ENCODE data around the gene DUSP1.

DNA sequence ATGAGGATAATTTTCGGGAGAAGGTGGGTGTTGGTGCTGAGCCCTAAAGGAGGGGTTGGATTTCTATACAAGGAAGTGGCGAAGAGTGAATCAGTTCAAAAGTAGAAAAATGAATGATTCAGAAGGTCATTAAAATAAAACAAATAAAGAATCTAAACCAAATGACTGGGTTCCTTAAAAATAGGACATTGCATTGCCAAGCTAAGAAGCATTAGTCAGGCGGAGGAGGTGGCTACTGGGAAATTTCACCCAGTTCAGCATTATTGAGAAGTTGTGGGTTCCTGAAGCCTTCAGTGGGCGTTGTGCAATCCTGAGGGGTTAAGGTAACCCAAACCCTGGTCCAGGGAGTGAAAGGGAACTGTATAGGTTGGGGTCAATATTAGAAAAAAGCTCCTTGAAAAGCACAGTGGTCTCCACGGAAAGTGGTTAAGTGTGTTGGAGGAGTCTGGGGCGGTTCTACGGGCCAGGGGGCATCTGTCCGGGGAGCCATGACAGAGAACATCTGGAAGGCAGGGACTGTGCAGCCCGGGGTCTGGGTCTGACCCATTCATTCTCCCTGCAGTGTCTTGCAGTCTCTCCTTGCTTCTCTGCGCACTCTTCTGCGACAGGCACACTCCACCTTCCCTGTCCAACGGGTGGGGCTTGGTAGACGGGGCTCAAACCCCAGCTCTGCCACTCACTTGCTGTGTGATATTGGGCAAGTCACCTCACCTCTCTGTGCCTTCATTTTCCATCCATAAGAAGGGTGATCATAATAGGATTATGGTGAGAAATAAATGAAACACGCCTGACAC, 27.6 kb upstream of the DUSP1 start:
- TF ChIP-seq, protein P1, sequence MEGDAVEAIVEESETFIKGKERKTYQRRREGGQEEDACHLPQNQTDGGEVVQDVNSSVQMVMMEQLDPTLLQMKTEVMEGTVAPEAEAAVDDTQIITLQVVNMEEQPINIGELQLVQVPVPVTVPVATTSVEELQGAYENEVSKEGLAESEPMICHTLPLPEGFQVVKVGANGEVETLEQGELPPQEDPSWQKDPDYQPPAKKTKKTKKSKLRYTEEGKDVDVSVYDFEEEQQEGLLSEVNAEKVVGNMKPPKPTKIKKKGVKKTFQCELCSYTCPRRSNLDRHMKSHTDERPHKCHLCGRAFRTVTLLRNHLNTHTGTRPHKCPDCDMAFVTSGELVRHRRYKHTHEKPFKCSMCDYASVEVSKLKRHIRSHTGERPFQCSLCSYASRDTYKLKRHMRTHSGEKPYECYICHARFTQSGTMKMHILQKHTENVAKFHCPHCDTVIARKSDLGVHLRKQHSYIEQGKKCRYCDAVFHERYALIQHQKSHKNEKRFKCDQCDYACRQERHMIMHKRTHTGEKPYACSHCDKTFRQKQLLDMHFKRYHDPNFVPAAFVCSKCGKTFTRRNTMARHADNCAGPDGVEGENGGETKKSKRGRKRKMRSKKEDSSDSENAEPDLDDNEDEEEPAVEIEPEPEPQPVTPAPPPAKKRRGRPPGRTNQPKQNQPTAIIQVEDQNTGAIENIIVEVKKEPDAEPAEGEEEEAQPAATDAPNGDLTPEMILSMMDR (IDR thresholded peaks at IDR 0.05): no peak
- TF ChIP-seq POLR2A (IDR thresholded peaks at IDR 0.05): no peak
